T-cell (primary cell): ENCODE data around the gene NPHS1. TPM values are rescaled to one million over a fixed set of nuclear protein-coding genes. Genes with fewer than 3 reads are reported as not detected.
A peak's percentile ranks its signal among the peaks of the same experiment; 100 is the strongest.

Experiments
- ATAC-seq, 4 experiments: fragments of 200-7000 bp in 3 of 4; fragments of 150-1000 bp in 1 of 4; cut with Tn5 transposase; replicated peaks in 1 of 4; 1 replicate in 3 of 4; 2 replicates in 1 of 4; pipeline ENCODE4 v1.10.0; 2021; ENCODE audit warnings: moderate library complexity in 3 of 4, mild to moderate bottlenecking in 2 of 4, moderate number of reproducible peaks in 1 of 4
- CTCF ChIA-PET, 2 donors: fragments of 300-600 bp; sonication (Branson Sonifier 250); formaldehyde crosslinking; loops; one replicate each; lab custom pipeline; 2022; ENCODE audit warnings: antibody characterized with exemption in 2 of 2; lab: Charles Lee
- POLR2A ChIA-PET, 2 donors: fragments of 300-600 bp; sonication (Branson Sonifier 250); formaldehyde crosslinking; loops; one replicate each; lab custom pipeline; 2022; ENCODE audit warnings: antibody characterized with exemption in 2 of 2; lab: Charles Lee
- DNase-seq, 35 experiments: peaks; one replicate each; pipeline versions ENCODE4 v3.0.0 to v3.0.0-alpha.2; 2013 to 2023
- H3K27ac ChIP-seq: one replicate; pipeline ENCODE4 v1.5.1; 2013; ENCODE audit warnings: low read length
- H3K27me3 ChIP-seq, 2 experiments: replicated peaks in 1 of 2; 1 replicate in 1 of 2; 2 replicates in 1 of 2; pipeline versions ENCODE4 v1.6.1 to v1.7.0; 2013; ENCODE audit warnings: low read length in 1 of 2, mixed read lengths in 1 of 2; ENCODE audit not compliant: control insufficient read depth in 2 of 2, insufficient read depth in 2 of 2; ENCODE audit errors: extremely low read depth in 1 of 2
- H3K36me3 ChIP-seq, 2 donors: 1 replicate in 1 of 2; 2 replicates in 1 of 2; pipeline versions ENCODE4 v1.6.1 to v1.7.0; 2013; ENCODE audit warnings: low read length in 1 of 2; ENCODE audit not compliant: control insufficient read depth in 2 of 2, insufficient read depth in 1 of 2; ENCODE audit errors: extremely low read depth in 1 of 2
- H3K4me1 ChIP-seq, 2 experiments: 1 replicate in 1 of 2; 2 replicates in 1 of 2; pipeline versions ENCODE4 v1.6.1 to v1.7.0; 2013; ENCODE audit warnings: low read length in 2 of 2, mixed read lengths in 1 of 2; ENCODE audit not compliant: insufficient read depth in 2 of 2, control insufficient read depth in 1 of 2; ENCODE audit errors: extremely low read depth in 1 of 2
- H3K4me3 ChIP-seq, 2 donors: 1 replicate in 1 of 2; 2 replicates in 1 of 2; pipeline versions ENCODE4 v1.5.1 to v1.7.0; 2013; ENCODE audit warnings: mild to moderate bottlenecking in 2 of 2, low read length in 1 of 2, moderate library complexity in 1 of 2; ENCODE audit not compliant: control insufficient read depth in 1 of 2; ENCODE audit errors: extremely low read depth in 1 of 2
- H3K9me3 ChIP-seq: 2 replicates; pipeline ENCODE4 v1.7.0; 2013
- H3K27ac Mint-ChIP-seq, 2 donors: one replicate each; pipeline ENCODE4 v1.8.0; 2020 to 2021; ENCODE audit warnings: mild to moderate bottlenecking in 2 of 2, mixed read lengths in 2 of 2
- H3K27me3 Mint-ChIP-seq, 2 donors: one replicate each; pipeline ENCODE4 v1.8.0; 2021 to 2022; ENCODE audit warnings: mixed read lengths in 2 of 2
- H3K36me3 Mint-ChIP-seq: one replicate; pipeline ENCODE4 v1.8.0; 2021; ENCODE audit warnings: mixed read lengths
- H3K4me1 Mint-ChIP-seq, 3 donors: one replicate each; pipeline ENCODE4 v1.8.0; 2020 to 2022; ENCODE audit warnings: mixed read lengths in 3 of 3, mild to moderate bottlenecking in 1 of 3
- H3K4me3 Mint-ChIP-seq, 3 donors: one replicate each; pipeline ENCODE4 v1.8.0; 2020 to 2022; ENCODE audit warnings: mild to moderate bottlenecking in 3 of 3, mixed read lengths in 3 of 3, moderate library complexity in 3 of 3
- H3K9me3 Mint-ChIP-seq, 3 donors: one replicate each; pipeline ENCODE4 v1.8.0; 2020 to 2022; ENCODE audit warnings: mixed read lengths in 3 of 3
- WGBS: methylation state at CpG from one replicate; pipeline ENCODE4 v1.1.5; 2013; ENCODE audit warnings: missing lambda C conversion rate; ENCODE audit not compliant: insufficient coverage; 5-methylcytosine and 5-hydroxymethylcytosine counted together
- total RNA-seq, 35 experiments: library from RNA in 6 of 35; stranded (reverse) in 6 of 35; fragments of 120-200 nt in 1 of 35; gene quantifications; one replicate each; pipeline versions ENCODE4 v1.2.1 to v1.2.4 and lab custom pipeline; 2013 to 2026

The NPHS1 gene
- total RNA-seq, 5 donors from 2014 or later (not counting 1 experiment from before 2014, with no cell fraction given): 0.06 to 0.33 TPM; not detected in 3

DNA sequence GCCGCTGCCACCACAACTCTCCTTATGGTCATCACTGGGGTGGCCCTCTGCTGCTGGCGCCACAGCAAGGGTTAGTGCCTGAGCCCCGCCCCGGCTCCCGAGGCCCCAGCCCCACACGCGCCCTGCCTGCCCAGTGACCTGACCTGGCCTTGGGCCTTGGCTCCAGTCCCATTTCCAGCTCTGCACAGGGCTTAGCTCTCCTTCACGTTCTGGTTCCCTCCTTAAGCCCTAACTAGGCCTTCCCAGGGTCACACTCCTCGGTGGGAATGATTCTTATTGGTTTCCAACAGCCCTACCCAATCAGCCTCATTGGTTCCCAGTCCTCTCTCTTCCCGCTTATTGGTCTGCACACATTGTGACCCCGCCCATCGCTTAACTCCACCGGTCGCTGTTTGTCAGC is 10.2 kb upstream of the NPHS1 start:
- WGBS: 88% methylated on average over 13 of the region's 14 CpGs
- Histone ChIP-seq H3K36me3 (no peaks in the 10 kb centered on the region), H3K9me3 (no peaks in the 10 kb centered on the region), H3K4me1 (peaks cover 0 to 7% of the 10 kb centered on the region in 2 experiments), H3K4me3 (no peak overlapping the region), H3K27me3 (peaks cover 11 to 73% of the 10 kb centered on the region in 2 experiments), H3K27ac (no peak overlapping the region)
- POLR2A ChIA-PET: interaction anchor here in 1 of 2 donors (0.6 kb wide), 1 partner anchor 864 kb away, joined by 5 read pairs; no protein-coding TSS in a partner anchor
- no peak for DNase-seq
- Mint-ChIP-seq H3K27me3 (peaks cover 38 to 81% of the 10 kb centered on the region in 2 donors), H3K9me3 (no peaks in the 10 kb centered on the region), H3K4me3 (no peak overlapping the region), H3K4me1 (peaks cover 1 to 8% (median 5%) of the 10 kb centered on the region in 3 donors), H3K36me3 (no peaks in the 10 kb centered on the region), H3K27ac (no peak overlapping the region)
- CTCF ChIA-PET: no interaction called here
- no peak for ATAC-seq

DNA sequence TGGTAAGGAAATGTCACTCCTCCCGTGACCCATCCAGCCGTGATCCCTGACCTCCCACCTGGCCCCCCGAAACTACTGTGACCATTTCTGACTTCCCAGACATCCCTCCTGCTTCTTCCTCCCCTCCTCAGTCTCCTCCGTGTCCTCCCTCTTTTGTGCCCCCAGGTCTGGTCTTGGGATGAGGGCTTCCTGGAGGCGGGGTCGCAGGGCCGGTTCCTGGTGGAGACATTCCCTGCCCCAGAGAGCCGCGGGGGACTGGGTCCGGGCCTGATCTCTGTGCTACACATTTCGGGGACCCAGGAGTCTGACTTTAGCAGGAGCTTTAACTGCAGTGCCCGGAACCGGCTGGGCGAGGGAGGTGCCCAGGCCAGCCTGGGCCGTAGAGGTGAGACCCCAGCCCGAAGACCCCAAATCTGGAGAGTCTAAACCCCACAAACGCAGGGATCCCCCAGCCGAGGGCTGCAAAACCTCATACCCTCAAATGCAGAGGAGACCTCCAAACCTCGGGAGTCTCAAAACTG is 9.4 kb upstream of the NPHS1 start:
- CTCF ChIA-PET: no interaction called here
- POLR2A ChIA-PET: no interaction called here
- H3K36me3 Mint-ChIP-seq: no peaks in the 10 kb centered on the region
- peak overlapping the region in 1 of 2 donors; percentile 27 for H3K27ac Mint-ChIP-seq
- no peak overlapping the region for H3K4me3 Mint-ChIP-seq
- no peaks in the 10 kb centered on the region for H3K9me3 Mint-ChIP-seq
- peaks cover 9 to 76% of the 10 kb centered on the region in 2 experiments for H3K27me3 ChIP-seq
- no peaks in the 10 kb centered on the region for H3K9me3 ChIP-seq
- ATAC-seq: no peak
- no peak overlapping the region for H3K4me3 ChIP-seq
- WGBS: 56% methylated on average over 18 of the region's 19 CpGs
- H3K27me3 Mint-ChIP-seq: peaks cover 37 to 78% of the 10 kb centered on the region in 2 donors
- H3K4me1 ChIP-seq: peaks cover 0 to 15% of the 10 kb centered on the region in 2 experiments
- no peak overlapping the region for H3K27ac ChIP-seq
- H3K36me3 ChIP-seq: no peaks in the 10 kb centered on the region
- no peak for DNase-seq
- H3K4me1 Mint-ChIP-seq: peaks cover 5 to 12% (median 12%) of the 10 kb centered on the region in 3 donors

DNA sequence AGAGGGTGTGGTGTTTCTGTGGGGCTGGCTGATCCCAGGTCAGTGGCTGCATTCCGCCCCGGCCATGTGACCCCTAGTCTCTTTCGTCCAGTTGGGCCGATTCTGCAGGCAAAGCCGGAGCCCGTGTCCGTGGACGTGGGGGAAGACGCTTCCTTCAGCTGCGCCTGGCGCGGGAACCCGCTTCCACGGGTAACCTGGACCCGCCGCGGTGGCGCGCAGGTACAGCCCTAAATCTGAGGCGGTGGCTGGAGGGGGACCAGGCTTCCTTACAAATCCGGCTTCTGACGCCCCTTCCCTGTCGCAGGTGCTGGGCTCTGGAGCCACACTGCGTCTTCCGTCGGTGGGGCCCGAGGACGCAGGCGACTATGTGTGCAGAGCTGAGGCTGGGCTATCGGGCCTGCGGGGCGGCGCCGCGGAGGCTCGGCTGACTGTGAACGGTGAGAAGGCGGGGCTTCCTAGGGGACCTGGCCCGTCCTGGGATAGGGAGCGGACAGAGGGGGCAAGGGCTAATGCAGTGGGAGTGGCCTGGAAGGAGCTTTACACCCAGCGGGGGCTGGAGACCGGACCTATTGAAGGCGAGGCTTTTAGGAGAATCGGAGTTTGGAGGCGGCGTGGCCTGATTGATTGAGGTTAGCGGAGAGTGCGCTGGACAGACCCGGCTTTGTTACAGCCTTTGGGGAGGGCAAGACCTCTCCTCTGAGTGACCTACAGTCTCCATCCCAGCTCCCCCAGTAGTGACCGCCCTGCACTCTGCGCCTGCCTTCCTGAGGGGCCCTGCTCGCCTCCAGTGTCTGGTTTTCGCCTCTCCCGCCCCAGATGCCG is 8.7 kb upstream of the NPHS1 start:
- H3K36me3 Mint-ChIP-seq: no peaks in the 10 kb centered on the region
- no peak overlapping the region for H3K4me3 ChIP-seq
- DNase-seq (no peak), ATAC-seq (no peak)
- H3K27ac ChIP-seq: no peak overlapping the region
- no peaks in the 10 kb centered on the region for H3K9me3 Mint-ChIP-seq
- H3K27ac Mint-ChIP-seq: no peak overlapping the region
- WGBS: 16% methylated on average over 44 of the region's 55 CpGs
- CTCF ChIA-PET: no interaction called here
- H3K27me3 Mint-ChIP-seq: peaks cover 32 to 71% of the 10 kb centered on the region in 2 donors
- no peak overlapping the region for H3K4me3 Mint-ChIP-seq
- H3K9me3 ChIP-seq: no peaks in the 10 kb centered on the region
- H3K36me3 ChIP-seq: no peaks in the 10 kb centered on the region
- peaks cover 5 to 12% (median 12%) of the 10 kb centered on the region in 3 donors for H3K4me1 Mint-ChIP-seq
- POLR2A ChIA-PET: no interaction called here
- peaks cover 8 to 78% of the 10 kb centered on the region in 2 experiments for H3K27me3 ChIP-seq
- H3K4me1 ChIP-seq: peaks cover 0 to 21% of the 10 kb centered on the region in 2 experiments

DNA sequence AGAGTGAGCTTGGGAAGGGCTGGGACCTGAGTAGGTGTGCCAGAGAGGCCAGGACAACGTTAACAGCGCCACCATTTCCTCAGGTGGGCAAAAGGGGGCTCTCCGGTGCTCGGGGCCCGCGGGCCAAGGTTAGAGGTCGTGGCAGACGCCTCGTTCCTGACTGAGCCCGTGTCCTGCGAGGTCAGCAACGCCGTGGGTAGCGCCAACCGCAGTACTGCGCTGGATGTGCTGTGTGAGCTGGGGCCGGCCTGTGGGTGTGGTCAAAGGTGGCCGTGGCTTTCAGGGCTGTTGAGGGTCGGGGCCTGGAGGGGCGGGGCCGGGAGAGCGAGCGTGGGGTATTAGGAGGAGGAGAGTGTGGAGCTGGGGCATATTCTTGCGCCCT is 8.1 kb upstream of the NPHS1 start:
- H3K36me3 Mint-ChIP-seq: no peaks in the 10 kb centered on the region
- peaks cover 8 to 79% of the 10 kb centered on the region in 2 experiments for H3K27me3 ChIP-seq
- H3K4me1 ChIP-seq: peaks cover 0 to 25% of the 10 kb centered on the region in 2 experiments
- H3K4me3 Mint-ChIP-seq: no peak overlapping the region
- no peaks in the 10 kb centered on the region for H3K36me3 ChIP-seq
- H3K27ac Mint-ChIP-seq: no peak overlapping the region
- H3K4me1 Mint-ChIP-seq: peaks cover 5 to 12% (median 12%) of the 10 kb centered on the region in 3 donors
- ATAC-seq: no peak
- no peak overlapping the region for H3K4me3 ChIP-seq
- POLR2A ChIA-PET: no interaction called here
- H3K27me3 Mint-ChIP-seq: peaks cover 33 to 69% of the 10 kb centered on the region in 2 donors
- CTCF ChIA-PET: no interaction called here
- H3K9me3 ChIP-seq: no peaks in the 10 kb centered on the region
- no peak for DNase-seq
- 20% methylated on average over 24 of the region's 24 CpGs for WGBS
- no peak overlapping the region for H3K27ac ChIP-seq
- no peaks in the 10 kb centered on the region for H3K9me3 Mint-ChIP-seq

DNA sequence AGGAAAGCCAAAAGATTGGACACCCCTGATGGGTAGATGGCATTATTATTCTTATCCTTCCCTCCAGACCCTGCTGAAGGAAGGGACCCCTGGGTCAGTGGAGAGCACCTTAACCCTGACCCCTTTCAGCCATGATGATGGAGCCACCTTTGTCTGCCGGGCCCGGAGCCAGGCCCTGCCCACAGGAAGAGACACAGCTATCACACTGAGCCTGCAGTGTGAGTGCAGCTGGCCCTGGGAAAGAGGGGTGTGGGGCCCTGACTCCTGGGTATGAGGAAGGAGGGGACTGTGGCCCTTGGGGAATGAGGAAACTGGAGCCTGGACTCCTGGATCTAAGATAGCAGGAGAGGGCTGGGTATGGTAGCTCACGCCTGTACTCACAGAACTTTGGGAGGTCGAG is 7.1 kb upstream of the NPHS1 start:
- no CpG with 5 or more reads among the region's 4 CpGs for WGBS
- Mint-ChIP-seq H3K27me3 (peaks cover 36 to 69% of the 10 kb centered on the region in 2 donors), H3K4me1 (peaks cover 5 to 12% (median 12%) of the 10 kb centered on the region in 3 donors), H3K9me3 (no peaks in the 10 kb centered on the region), H3K36me3 (no peaks in the 10 kb centered on the region), H3K27ac (no peak overlapping the region), H3K4me3 (no peak overlapping the region)
- ATAC-seq (no peak), DNase-seq (no peak)
- H3K9me3 ChIP-seq: no peaks in the 10 kb centered on the region
- ChIA-PET POLR2A (no interaction called here), CTCF (no interaction called here)
- no peak overlapping the region for H3K4me3 ChIP-seq
- H3K4me1 ChIP-seq: peaks cover 0 to 25% of the 10 kb centered on the region in 2 experiments
- H3K36me3 ChIP-seq: no peaks in the 10 kb centered on the region
- H3K27ac ChIP-seq: no peak overlapping the region
- H3K27me3 ChIP-seq: peaks cover 8 to 82% of the 10 kb centered on the region in 2 experiments

DNA sequence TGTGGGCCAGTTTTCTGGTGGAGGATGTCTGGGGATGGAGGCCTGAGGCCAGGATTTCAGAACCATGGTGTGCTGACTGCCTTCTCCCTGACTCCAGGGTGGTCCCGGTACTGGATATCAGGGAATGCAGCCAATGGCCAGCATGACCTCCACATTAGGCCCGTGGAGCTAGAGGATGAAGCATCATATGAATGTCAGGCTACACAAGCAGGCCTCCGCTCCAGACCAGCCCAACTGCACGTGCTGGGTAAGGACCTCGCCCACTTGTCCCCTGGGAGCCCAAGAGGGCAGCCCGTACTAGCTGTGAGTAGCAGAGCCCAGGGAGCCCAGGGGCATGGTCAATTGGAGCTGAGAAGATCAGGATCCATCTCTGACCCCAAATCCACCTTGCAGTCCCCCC is 6.0 kb upstream of the NPHS1 start:
- peaks cover 8 to 89% of the 10 kb centered on the region in 2 experiments for H3K27me3 ChIP-seq
- DNase-seq: no peak
- peaks cover 0 to 25% of the 10 kb centered on the region in 2 experiments for H3K4me1 ChIP-seq
- Mint-ChIP-seq H3K36me3 (no peaks in the 10 kb centered on the region), H3K4me3 (peak overlapping the region in 2 of 3 donors; percentile 46 to 77), H3K27ac (no peak overlapping the region), H3K27me3 (peaks cover 39 to 72% of the 10 kb centered on the region in 2 donors), H3K9me3 (no peaks in the 10 kb centered on the region), H3K4me1 (peaks cover 5 to 12% (median 12%) of the 10 kb centered on the region in 3 donors)
- POLR2A ChIA-PET: interaction anchor here in 1 of 2 donors (0.7 kb wide), 1 partner anchor 357 kb away, joined by 5 read pairs; no protein-coding TSS in a partner anchor
- CTCF ChIA-PET: no interaction called here
- 90% methylated on average over 6 of the region's 6 CpGs for WGBS
- H3K4me3 ChIP-seq: no peak overlapping the region
- no peak for ATAC-seq
- H3K9me3 ChIP-seq: no peaks in the 10 kb centered on the region
- no peaks in the 10 kb centered on the region for H3K36me3 ChIP-seq
- no peak overlapping the region for H3K27ac ChIP-seq
